Bronchial epithelial cell (primary cell): ENCODE results near the gene SPATS1. TPM values are rescaled to one million over a fixed set of nuclear protein-coding genes. Genes with fewer than 3 reads are reported as not detected.

ENCODE experiments used
- DNase-seq: peaks from one replicate; pipeline ENCODE4 v3.0.0-alpha.2; 2010; ENCODE audit warnings: low read depth
- FAIRE-seq: peaks from 2 replicates; lab custom pipeline; 2011; peaks lifted over from hg19 to GRCh38; lab: Jason Lieb, UNC
- H3K27me3 ChIP-seq: 2 replicates; pipeline ENCODE4 v1.5.1; 2011; ENCODE audit warnings: low read length; ENCODE audit not compliant: control insufficient read depth, insufficient read depth
- H3K36me3 ChIP-seq: 2 replicates; pipeline ENCODE4 v1.5.1; 2011; ENCODE audit warnings: low read length; ENCODE audit not compliant: control insufficient read depth, insufficient read depth
- H3K4me3 ChIP-seq: 2 replicates; pipeline ENCODE4 v1.5.1; 2011; ENCODE audit warnings: mild to moderate bottlenecking, low read depth, low read length, control low read depth
- CTCF ChIP-seq: IDR thresholded peaks from 2 replicates; pipeline ENCODE4 v1.5.1; 2011; ENCODE audit warnings: mild to moderate bottlenecking, moderate library complexity, low read length, control low read depth, inconsistent platforms; ENCODE audit not compliant: insufficient read depth, severe bottlenecking
- total RNA-seq: library from RNA; depleted of rRNA; stranded (reverse); fragments of >200 nt; gene quantifications from 2 replicates; pipeline ENCODE4 v1.2.1, GENCODE V29; 2014

Gene SPATS1
- total RNA-seq, 1 donor from 2014 or later = not detected

GRCh38 chr6:44307217-44307616 is 35.2 kb upstream of the SPATS1 start:
- Histone ChIP-seq H3K27me3 (no peaks in the 10 kb centered on the region), H3K36me3 (peaks cover 53% of the 10 kb centered on the region), H3K4me3 (no peak overlapping the region)
- DNase-seq (no peak), FAIRE-seq (no peak)
- TF ChIP-seq CTCF = no peak

- TF ChIP-seq CTCF = no peak
- DNase-seq = peak; percentile 98
- peaks cover 37% of the 10 kb centered on the region for H3K36me3 ChIP-seq
- H3K4me3 ChIP-seq = no peak overlapping the region
- no peaks in the 10 kb centered on the region for H3K27me3 ChIP-seq
- peak; percentile 77 for FAIRE-seq
These were observed 33.4 kb upstream of the SPATS1 start for GRCh38 chr6:44309092-44309491.

DNA sequence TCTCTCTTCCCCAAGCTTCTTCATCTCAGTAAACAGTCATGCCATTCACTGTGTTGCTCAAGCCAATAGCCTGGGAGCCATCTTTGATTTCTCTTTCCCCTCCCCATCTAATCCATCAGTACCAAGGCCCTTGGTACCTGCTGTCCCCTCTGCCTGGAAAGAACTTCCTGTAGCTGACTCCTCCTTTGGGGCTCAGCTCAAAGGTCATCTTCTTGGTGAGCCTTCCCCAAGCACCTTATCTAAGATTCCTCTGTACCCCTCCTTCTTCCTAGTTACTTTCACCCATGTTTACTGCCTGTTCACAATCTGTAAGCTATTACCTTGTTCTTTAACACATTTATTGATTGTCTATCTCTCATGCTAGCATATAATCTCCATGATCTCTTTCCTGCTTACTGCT is 32.8 kb upstream of the SPATS1 start:
- no peak for TF ChIP-seq CTCF
- peaks cover 32% of the 10 kb centered on the region for H3K36me3 ChIP-seq
- no peak overlapping the region for H3K4me3 ChIP-seq
- no peak for DNase-seq
- no peaks in the 10 kb centered on the region for H3K27me3 ChIP-seq
- FAIRE-seq = no peak

DNA sequence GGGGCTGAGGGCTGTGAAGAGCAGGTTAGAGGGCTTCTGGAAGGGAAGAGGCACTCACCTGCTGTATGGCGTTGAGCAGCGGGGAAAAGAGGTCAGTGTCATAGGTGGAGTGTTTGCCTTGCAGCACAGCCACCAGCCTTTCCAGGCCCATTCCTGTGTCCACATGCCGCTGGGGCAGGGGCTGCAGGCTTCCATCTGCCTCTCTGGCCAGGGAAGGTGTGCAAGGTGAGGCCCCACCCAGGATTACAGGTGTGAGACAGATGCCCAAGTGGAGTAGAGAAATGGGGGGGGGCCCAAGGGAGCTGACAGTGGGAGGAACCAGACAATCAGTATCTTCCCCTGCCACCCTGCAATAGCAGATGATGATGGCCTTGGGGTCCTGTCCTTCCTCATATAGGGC is 32.2 kb upstream of the SPATS1 start:
- H3K27me3 ChIP-seq = no peaks in the 10 kb centered on the region
- FAIRE-seq (peak; percentile 82), DNase-seq (no peak)
- peaks cover 27% of the 10 kb centered on the region for H3K36me3 ChIP-seq
- no peak overlapping the region for H3K4me3 ChIP-seq
- no peak for TF ChIP-seq CTCF

DNA sequence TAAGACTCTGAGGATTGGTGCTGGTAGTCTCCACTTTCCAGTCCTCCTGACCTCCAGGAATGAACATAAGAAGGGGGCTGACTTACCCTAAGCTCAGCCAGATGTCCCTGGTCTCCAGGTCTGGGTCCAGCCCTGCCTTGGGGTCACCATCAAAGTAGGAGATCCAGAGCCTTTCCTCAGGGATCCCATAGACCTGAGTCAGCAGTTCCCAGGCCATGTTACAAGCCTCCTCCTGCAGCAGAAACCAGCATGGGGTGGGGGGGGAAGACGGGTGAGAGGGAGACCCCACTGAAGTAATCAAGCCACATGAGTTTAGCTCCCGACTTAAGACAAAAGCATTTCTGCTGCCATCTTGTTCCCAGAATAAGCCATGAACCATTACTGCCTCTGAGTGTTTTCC is 31.1 kb upstream of the SPATS1 start:
- no peaks in the 10 kb centered on the region for H3K27me3 ChIP-seq
- FAIRE-seq (no peak), DNase-seq (no peak)
- no peak for TF ChIP-seq CTCF
- H3K36me3 ChIP-seq = peaks cover 18% of the 10 kb centered on the region
- H3K4me3 ChIP-seq = no peak overlapping the region

GRCh38 chr6:44311767-44312166 is 30.7 kb upstream of the SPATS1 start:
- Histone ChIP-seq H3K4me3 (no peak overlapping the region), H3K36me3 (peaks cover 15% of the 10 kb centered on the region), H3K27me3 (no peaks in the 10 kb centered on the region)
- no peak for TF ChIP-seq CTCF
- DNase-seq (no peak), FAIRE-seq (no peak)
